PFSK-1 (cell line): ENCODE results near the gene RBP3.

Experiments used
- FOXP2 ChIP-seq: optimal IDR thresholded peaks from 2 replicates; pipeline ENCODE3; 2011; ENCODE audit warnings: borderline replicate concordance, control low read depth, inconsistent platforms; ENCODE audit not compliant: insufficient read depth; ENCODE audit errors: extremely low read length, extremely low read depth
- POLR2AphosphoS5 ChIP-seq: IDR thresholded peaks from 2 replicates; pipeline ENCODE4 v1.6.1; 2012; ENCODE audit warnings: low read depth, mild to moderate bottlenecking, control low read depth, low read length, moderate library complexity
- SIN3A ChIP-seq: IDR thresholded peaks from 2 replicates; pipeline ENCODE4 v1.6.1; 2012; ENCODE audit warnings: mild to moderate bottlenecking, low read length, moderate library complexity, borderline replicate concordance; ENCODE audit not compliant: insufficient read depth
- TAF1 ChIP-seq: IDR thresholded peaks from 2 replicates; pipeline ENCODE4 v1.6.1; 2012; ENCODE audit warnings: low read length, control low read depth, borderline replicate concordance; ENCODE audit not compliant: insufficient read depth
- TF ChIP-seq, protein P1 (sequence below), 2 experiments: IDR thresholded peaks; 2 replicates each; pipeline versions ENCODE4 v1.6.1 to v1.8.0; 2011 to 2012; ENCODE audit warnings: low read depth in 2 of 2, low read length in 2 of 2, control low read depth in 1 of 2, inconsistent platforms in 1 of 2, mild to moderate bottlenecking in 1 of 2, moderate library complexity in 1 of 2; ENCODE audit not compliant: insufficient read depth in 1 of 2

RBP3 gene

DNA sequence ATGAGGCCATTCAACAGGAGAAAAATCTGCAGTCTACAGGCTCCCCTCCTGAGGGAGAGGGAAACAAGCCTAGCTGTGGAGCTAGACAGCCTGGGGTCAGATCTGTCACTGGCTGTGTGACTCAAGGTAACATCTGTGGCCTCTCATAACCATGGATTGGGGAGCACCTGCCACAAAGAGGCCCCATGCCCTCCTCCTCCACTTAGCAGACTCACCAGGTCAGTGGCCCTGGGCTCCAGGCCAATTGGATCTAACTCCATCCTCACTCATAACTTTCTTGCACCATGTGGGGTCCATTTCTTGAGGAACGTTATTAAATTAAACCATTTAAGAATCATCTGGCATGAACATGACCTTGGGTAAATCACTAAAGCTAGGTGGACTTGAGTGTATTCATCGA, 46.3 kb upstream of the RBP3 start:
- no peak for TF ChIP-seq FOXP2
- no peak for TF ChIP-seq POLR2AphosphoS5
- no peak for TF ChIP-seq TAF1
- no peak for TF ChIP-seq SIN3A
- TF ChIP-seq, protein P1, sequence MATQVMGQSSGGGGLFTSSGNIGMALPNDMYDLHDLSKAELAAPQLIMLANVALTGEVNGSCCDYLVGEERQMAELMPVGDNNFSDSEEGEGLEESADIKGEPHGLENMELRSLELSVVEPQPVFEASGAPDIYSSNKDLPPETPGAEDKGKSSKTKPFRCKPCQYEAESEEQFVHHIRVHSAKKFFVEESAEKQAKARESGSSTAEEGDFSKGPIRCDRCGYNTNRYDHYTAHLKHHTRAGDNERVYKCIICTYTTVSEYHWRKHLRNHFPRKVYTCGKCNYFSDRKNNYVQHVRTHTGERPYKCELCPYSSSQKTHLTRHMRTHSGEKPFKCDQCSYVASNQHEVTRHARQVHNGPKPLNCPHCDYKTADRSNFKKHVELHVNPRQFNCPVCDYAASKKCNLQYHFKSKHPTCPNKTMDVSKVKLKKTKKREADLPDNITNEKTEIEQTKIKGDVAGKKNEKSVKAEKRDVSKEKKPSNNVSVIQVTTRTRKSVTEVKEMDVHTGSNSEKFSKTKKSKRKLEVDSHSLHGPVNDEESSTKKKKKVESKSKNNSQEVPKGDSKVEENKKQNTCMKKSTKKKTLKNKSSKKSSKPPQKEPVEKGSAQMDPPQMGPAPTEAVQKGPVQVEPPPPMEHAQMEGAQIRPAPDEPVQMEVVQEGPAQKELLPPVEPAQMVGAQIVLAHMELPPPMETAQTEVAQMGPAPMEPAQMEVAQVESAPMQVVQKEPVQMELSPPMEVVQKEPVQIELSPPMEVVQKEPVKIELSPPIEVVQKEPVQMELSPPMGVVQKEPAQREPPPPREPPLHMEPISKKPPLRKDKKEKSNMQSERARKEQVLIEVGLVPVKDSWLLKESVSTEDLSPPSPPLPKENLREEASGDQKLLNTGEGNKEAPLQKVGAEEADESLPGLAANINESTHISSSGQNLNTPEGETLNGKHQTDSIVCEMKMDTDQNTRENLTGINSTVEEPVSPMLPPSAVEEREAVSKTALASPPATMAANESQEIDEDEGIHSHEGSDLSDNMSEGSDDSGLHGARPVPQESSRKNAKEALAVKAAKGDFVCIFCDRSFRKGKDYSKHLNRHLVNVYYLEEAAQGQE (IDR thresholded peaks at IDR 0.05; ENCODE audit: insufficient read depth in 1 of 2, low read depth in 2 of 2, low read length in 2 of 2), result no peak

DNA sequence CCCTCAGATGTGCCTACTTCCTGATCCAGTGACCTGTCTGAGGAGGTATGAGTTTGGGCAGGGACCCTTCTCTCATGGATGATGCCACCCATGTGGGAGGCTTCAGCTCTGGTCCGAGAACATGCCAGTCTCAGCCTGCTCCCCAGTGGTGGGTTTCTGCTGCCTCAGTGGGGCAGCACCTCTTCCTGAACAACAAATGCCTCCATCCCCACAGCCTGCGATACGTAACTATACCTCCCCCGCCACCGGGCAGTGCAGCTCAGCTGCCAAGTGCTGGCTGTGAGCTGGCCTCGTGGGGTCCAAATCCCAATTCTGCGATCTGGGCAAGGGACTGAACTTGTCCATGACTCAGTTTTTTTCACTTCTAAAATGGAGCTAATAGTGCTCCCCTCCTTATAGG, 45.1 kb upstream of the RBP3 start:
- TF ChIP-seq TAF1 (no peak), POLR2AphosphoS5 (no peak), SIN3A (no peak), FOXP2 (no peak)
- TF ChIP-seq, protein P1 (IDR thresholded peaks at IDR 0.05; ENCODE audit: insufficient read depth in 1 of 2, low read depth in 2 of 2, low read length in 2 of 2), result no peak

DNA sequence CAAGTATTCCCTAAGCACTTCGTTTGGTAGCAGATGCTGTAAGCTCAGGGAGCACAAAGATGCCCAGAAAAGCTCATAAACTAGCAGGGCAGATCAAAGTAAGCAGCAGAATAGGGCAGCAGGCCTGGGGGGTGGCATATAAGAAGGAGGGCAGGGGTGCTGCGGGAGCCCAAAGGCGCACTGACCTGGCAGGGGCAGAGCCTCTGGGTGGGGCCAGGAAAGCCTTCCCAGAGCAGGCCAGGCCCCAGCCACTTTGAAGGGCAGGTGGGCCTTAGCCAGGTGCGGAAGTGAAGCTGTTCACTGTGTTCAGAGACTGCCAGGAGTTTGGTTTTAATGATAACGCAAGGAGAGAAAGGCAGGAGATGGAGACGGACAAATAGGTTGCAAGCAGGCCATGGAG, 44.3 kb upstream of the RBP3 start:
- TF ChIP-seq TAF1, result no peak
- TF ChIP-seq, protein P1 (IDR thresholded peaks at IDR 0.05; ENCODE audit: insufficient read depth in 1 of 2, low read depth in 2 of 2, low read length in 2 of 2), result no peak
- no peak for TF ChIP-seq FOXP2
- TF ChIP-seq SIN3A, result no peak
- no peak for TF ChIP-seq POLR2AphosphoS5

DNA sequence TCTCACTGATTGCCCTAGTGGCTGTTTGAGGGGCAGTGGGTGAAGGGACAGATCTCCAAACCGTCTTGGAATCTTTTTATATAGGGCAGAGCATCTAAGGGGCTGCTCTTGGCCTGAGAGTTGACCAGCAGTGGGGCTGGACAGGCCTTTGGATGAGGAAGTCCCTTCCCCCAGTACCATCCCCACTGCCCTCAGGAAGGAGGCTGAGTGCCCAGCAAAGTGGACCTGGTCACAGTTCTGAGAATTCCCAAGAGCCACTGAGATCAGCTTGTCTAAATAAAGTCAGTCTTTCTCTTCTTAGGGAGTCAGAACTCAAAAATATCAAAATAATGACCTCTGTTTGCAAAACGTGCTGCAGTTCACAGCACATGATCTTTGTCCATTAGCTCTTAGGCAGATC, 42.6 kb upstream of the RBP3 start:
- TF ChIP-seq, protein P1 (IDR thresholded peaks at IDR 0.05; ENCODE audit: insufficient read depth in 1 of 2, low read depth in 2 of 2, low read length in 2 of 2), result no peak
- TF ChIP-seq POLR2AphosphoS5 (no peak), FOXP2 (no peak), TAF1 (no peak), SIN3A (no peak)
